B cell (primary cell): Measurements from ENCODE around the gene HABP2. TPM values are rescaled to one million over a fixed set of nuclear protein-coding genes. Genes with fewer than 3 reads are reported as not detected.

Experiments used
- ATAC-seq: fragments of 200-7000 bp; cut with Tn5 transposase; one replicate; pipeline ENCODE4 v1.10.0; 2021; ENCODE audit warnings: low read depth, mild to moderate bottlenecking, moderate number of reproducible peaks, moderate library complexity
- CTCF ChIA-PET: fragments of 350-600 bp; sonication (Branson Sonifier 250); formaldehyde crosslinking; loops from one replicate; lab custom pipeline; 2021; ENCODE audit warnings: antibody characterized with exemption, inconsistent platforms; lab: Charles Lee
- POLR2A ChIA-PET: fragments of 350-600 bp; sonication (Branson Sonifier 250); formaldehyde crosslinking; loops from one replicate; lab custom pipeline; 2021; ENCODE audit warnings: antibody characterized with exemption; lab: Charles Lee
- DNase-seq: peaks from one replicate; pipeline ENCODE4 v3.0.0; 2013
- H2AFZ ChIP-seq: 2 replicates; pipeline ENCODE4 v1.6.1; 2012; ENCODE audit warnings: mild to moderate bottlenecking, low read depth, low read length; ENCODE audit not compliant: insufficient read depth, poor library complexity, severe bottlenecking
- H3K27ac ChIP-seq, 2 donors: 1 replicate in 1 of 2; 2 replicates in 1 of 2; pipeline ENCODE4 v1.5.1; 2012 to 2013; ENCODE audit warnings: low read length in 2 of 2, mild to moderate bottlenecking in 2 of 2, moderate library complexity in 1 of 2
- H3K27me3 ChIP-seq, 4 experiments: fragments of 200-600 bp in 1 of 4; sonication (generic) in 1 of 4; replicated peaks in 1 of 4; 1 replicate in 2 of 4; 2 replicates in 2 of 4; pipeline versions ENCODE4 v1.6.1 to v1.7.0; 2013 to 2016; ENCODE audit warnings: low read length in 3 of 4, mild to moderate bottlenecking in 2 of 4, mixed read lengths in 1 of 4, moderate library complexity in 1 of 4; ENCODE audit not compliant: insufficient read depth in 4 of 4, control insufficient read depth in 3 of 4; ENCODE audit errors: control extremely low read depth in 1 of 4
- H3K36me3 ChIP-seq, 2 experiments: replicated peaks in 1 of 2; 1 replicate in 1 of 2; 2 replicates in 1 of 2; pipeline versions ENCODE4 v1.6.1 to v1.7.1; 2013; ENCODE audit warnings: low read length in 1 of 2; ENCODE audit not compliant: insufficient read depth in 2 of 2, control insufficient read depth in 1 of 2; ENCODE audit errors: control extremely low read depth in 1 of 2, extremely low read depth in 1 of 2
- H3K4me1 ChIP-seq, 2 donors: fragments of 200-600 bp in 1 of 2; sonication (generic) in 1 of 2; 1 replicate in 1 of 2; 2 replicates in 1 of 2; pipeline versions ENCODE4 v1.5.1 to v1.6.1; 2013 to 2017; ENCODE audit warnings: low read length in 2 of 2; ENCODE audit not compliant: control insufficient read depth in 2 of 2, insufficient read depth in 2 of 2
- H3K4me2 ChIP-seq: replicated peaks from 2 replicates; pipeline ENCODE3; 2012; ENCODE audit warnings: mild to moderate bottlenecking, low read depth, low read length; ENCODE audit not compliant: poor library complexity, severe bottlenecking
- H3K4me3 ChIP-seq, 5 experiments: fragments of 200-600 bp in 1 of 5; sonication (generic) in 1 of 5; 1 replicate in 3 of 5; 2 replicates in 2 of 5; pipeline versions ENCODE4 v1.5.1 to v1.7.0; 2011 to 2016; ENCODE audit warnings: low read length in 4 of 5, mild to moderate bottlenecking in 4 of 5, low read depth in 2 of 5, control low read depth in 1 of 5, moderate library complexity in 1 of 5; ENCODE audit not compliant: insufficient read depth in 1 of 5; ENCODE audit errors: control extremely low read depth in 1 of 5, extremely low read depth in 1 of 5
- H3K79me2 ChIP-seq: fragments of 200-600 bp; sonication (generic); one replicate; pipeline ENCODE4 v1.6.0; 2016; ENCODE audit warnings: low read length; ENCODE audit not compliant: control insufficient read depth, insufficient read depth
- H3K9ac ChIP-seq: fragments of 200-600 bp; sonication (generic); 2 replicates; pipeline ENCODE4 v1.6.1; 2017; ENCODE audit warnings: mild to moderate bottlenecking, low read length, moderate library complexity
- H3K9me3 ChIP-seq, 3 donors: one replicate each; pipeline versions ENCODE4 v1.6.1 to v1.7.1; 2013; ENCODE audit warnings: low read length in 2 of 3; ENCODE audit not compliant: control insufficient read depth in 2 of 3, insufficient read depth in 1 of 3; ENCODE audit errors: control extremely low read depth in 1 of 3
- H4K20me1 ChIP-seq: 2 replicates; pipeline ENCODE4 v1.6.0; 2012; ENCODE audit warnings: mild to moderate bottlenecking, low read length; ENCODE audit not compliant: insufficient read depth, control insufficient read depth, poor library complexity, severe bottlenecking
- H3K27ac Mint-ChIP-seq: one replicate; pipeline ENCODE4 v1.8.0; 2021; ENCODE audit warnings: mixed read lengths
- H3K27me3 Mint-ChIP-seq: one replicate; pipeline ENCODE4 v1.8.0; 2021; ENCODE audit warnings: mixed read lengths
- H3K4me1 Mint-ChIP-seq: one replicate; pipeline ENCODE4 v1.8.0; 2021; ENCODE audit warnings: mixed read lengths
- H3K4me3 Mint-ChIP-seq: one replicate; pipeline ENCODE4 v1.8.0; 2021; ENCODE audit warnings: mixed read lengths
- H3K9me3 Mint-ChIP-seq: one replicate; pipeline ENCODE4 v1.8.0; 2022; ENCODE audit warnings: mixed read lengths; ENCODE audit not compliant: insufficient read depth
- CTCF ChIP-seq: fragments of 200-600 bp; IDR thresholded peaks from one replicate; pipeline ENCODE4 v1.8.0; 2022; ENCODE audit warnings: antibody characterized with exemption, mild to moderate bottlenecking
- EZH2 ChIP-seq: IDR thresholded peaks from 2 replicates; pipeline ENCODE4 v1.6.1; 2012; ENCODE audit warnings: borderline replicate concordance, low read depth, mild to moderate bottlenecking, moderate library complexity, low read length; ENCODE audit not compliant: insufficient read depth, poor library complexity, severe bottlenecking
- WGBS: methylation state at CpG from one replicate; pipeline ENCODE4 v1.1.5; 2013; ENCODE audit warnings: missing lambda C conversion rate; ENCODE audit not compliant: insufficient coverage; 5-methylcytosine and 5-hydroxymethylcytosine counted together
- intact Hi-C: fragments of 100-400 bp; cut with micrococcal nuclease; formaldehyde crosslinking; loops from one replicate; pipeline ENCODE4 v1.10.0; 2022
- polyA plus RNA-seq: library from polyadenylated mRNA; depleted of rRNA; stranded (reverse); fragments of >200 nt; gene quantifications from 2 replicates; pipeline ENCODE4 v1.2.3, GENCODE V29; 2012
- total RNA-seq, 2 donors: library from RNA; stranded (reverse); fragments of 120-200 nt in 1 of 2; gene quantifications; 1 replicate in 1 of 2; 2 replicates in 1 of 2; pipeline versions ENCODE4 v1.2.3 to v1.2.4, GENCODE V29; 2013 to 2022

HABP2 gene
- total and polyA plus RNA-seq, 2 donors (not counting 1 experiment from before 2014, with no cell fraction given) = not detected

GRCh38 chr10:113569576-113569975, 16.7 kb downstream of the HABP2 start:
- Histone ChIP-seq H4K20me1 (no peaks in the 10 kb centered on the region), H3K4me3 (no peak overlapping the region), H2AFZ (no peak overlapping the region), H3K27ac (no peak overlapping the region), H3K36me3 (no peaks in the 10 kb centered on the region), H3K4me2 (no peak overlapping the region), H3K9me3 (no peaks in the 10 kb centered on the region), H3K79me2 (no peaks in the 10 kb centered on the region), H3K4me1 (no peaks in the 10 kb centered on the region), H3K9ac (no peak overlapping the region), H3K27me3 (no peaks in the 10 kb centered on the region)
- ChIA-PET CTCF (interaction anchor here (1.5 to 1.6 kb wide), 2 partner anchors 10 to 15 kb away, joined by 3 read pairs; no protein-coding TSS in a partner anchor), POLR2A (no interaction called here)
- intact Hi-C loops = no loop called here
- no peak overlapping the region for H3K4me3 Mint-ChIP-seq
- DNase-seq = no peak
- peaks cover 5% of the 10 kb centered on the region for H3K27me3 Mint-ChIP-seq
- no peak for ATAC-seq
- TF ChIP-seq CTCF (no peak), EZH2 (no peak)
- no peak overlapping the region for H3K27ac Mint-ChIP-seq
- no peaks in the 10 kb centered on the region for H3K4me1 Mint-ChIP-seq
- H3K9me3 Mint-ChIP-seq = no peaks in the 10 kb centered on the region
- WGBS = 83% methylated on average over 8 of the region's 8 CpGs

- H3K27me3 ChIP-seq = peaks cover 0 to 4% (median 0%) of the 10 kb centered on the region in 4 experiments
- intact Hi-C loops = no loop called here
- no peaks in the 10 kb centered on the region for H3K9me3 ChIP-seq
- no peak overlapping the region for H3K9ac ChIP-seq
- peaks cover 5% of the 10 kb centered on the region for H3K27me3 Mint-ChIP-seq
- H3K9me3 Mint-ChIP-seq = no peaks in the 10 kb centered on the region
- H3K27ac Mint-ChIP-seq = no peak overlapping the region
- H4K20me1 ChIP-seq = no peaks in the 10 kb centered on the region
- CTCF ChIA-PET = interaction anchor here (2.2 kb wide), 1 partner anchor 9 kb away, joined by 6 read pairs; no protein-coding TSS in a partner anchor
- no peaks in the 10 kb centered on the region for H3K4me1 Mint-ChIP-seq
- POLR2A ChIA-PET = no interaction called here
- no peak overlapping the region for H3K4me3 Mint-ChIP-seq
- no peak for TF ChIP-seq EZH2
- WGBS = 50% methylated on average over 5 of the region's 11 CpGs
- no peak overlapping the region for H3K27ac ChIP-seq
- H3K4me3 ChIP-seq = no peak overlapping the region
- no peak for DNase-seq
- no peaks in the 10 kb centered on the region for H3K4me1 ChIP-seq
- no peak overlapping the region for H2AFZ ChIP-seq
- H3K4me2 ChIP-seq = no peak overlapping the region
- H3K36me3 ChIP-seq = no peaks in the 10 kb centered on the region
- ATAC-seq = no peak
- no peaks in the 10 kb centered on the region for H3K79me2 ChIP-seq
Measured at GRCh38 chr10:113572520-113573290, 19.9 kb downstream of the HABP2 start.
